K562 (cell line): ENCODE results near the gene SAMD14. TPM values are rescaled to one million over a fixed set of nuclear protein-coding genes. Genes with fewer than 3 reads are reported as not detected.

Experiments
- BHLHE40 ChIP-seq: IDR thresholded peaks from 2 replicates; pipeline ENCODE4 v1.6.1; 2011; ENCODE audit warnings: low read length, improper control_type of control experiment
- DDX20 ChIP-seq: fragments of 450-650 bp; IDR thresholded peaks from 2 replicates; pipeline ENCODE4 v1.6.1; 2016; ENCODE audit warnings: missing genetic modification characterization, low read depth, mild to moderate bottlenecking, missing compliant biosample characterization, moderate library complexity
- DPF2 ChIP-seq: fragments of 450-650 bp; IDR thresholded peaks from 2 replicates; pipeline ENCODE4 v1.6.1; 2016
- FOS ChIP-seq: IDR thresholded peaks from 3 replicates; pipeline ENCODE4 v1.6.1; 2011; ENCODE audit not compliant: insufficient read length; ENCODE audit errors: extremely low read depth
- FOXK1 ChIP-seq: sonication (generic); formaldehyde crosslinking; IDR thresholded peaks from 2 replicates; pipeline ENCODE4 v1.8.0; 2022; ENCODE audit warnings: missing genetic modification reagents, mild to moderate bottlenecking, borderline replicate concordance
- FOXM1 ChIP-seq, 2 experiments: fragments of 450-650 bp in 1 of 2; sonication (generic) in 1 of 2; formaldehyde crosslinking in 1 of 2; IDR thresholded peaks; 2 replicates each; pipeline versions ENCODE4 v1.6.1 to v1.9.0; 2017 to 2022; ENCODE audit warnings: low read depth in 2 of 2, mild to moderate bottlenecking in 2 of 2, missing genetic modification reagents in 1 of 2, moderate library complexity in 1 of 2
- KDM2B ChIP-seq: fragments of 250-450 bp; sonication (Bioruptor Pico); IDR thresholded peaks from 2 replicates; pipeline ENCODE4 v1.8.0; 2021; ENCODE audit warnings: mild to moderate bottlenecking, moderate library complexity
- MAZ ChIP-seq, 2 experiments: fragments of 450-650 bp in 1 of 2; sonication (generic) in 1 of 2; formaldehyde crosslinking; IDR thresholded peaks in 1 of 2; conservative IDR thresholded peaks in 1 of 2; 2 replicates each; pipeline versions ENCODE4 v1.4.0 to v1.5.0; 2020; ENCODE audit warnings: mild to moderate bottlenecking in 1 of 2, missing genetic modification reagents in 1 of 2
- MBD1 ChIP-seq: fragments of 250-450 bp; sonication (Bioruptor Pico); IDR thresholded peaks from 2 replicates; pipeline ENCODE4 v1.8.0; 2022; ENCODE audit warnings: inconsistent platforms
- MBD2 ChIP-seq: sonication (generic); IDR thresholded peaks from 2 replicates; pipeline ENCODE4 v1.6.1; 2016; ENCODE audit warnings: low read depth, borderline replicate concordance
- NEUROD1 ChIP-seq: fragments of 150-350 bp; IDR thresholded peaks from 2 replicates; pipeline ENCODE4 v1.6.1; 2014; ENCODE audit warnings: borderline replicate concordance, low read length, low read depth; ENCODE audit not compliant: partially characterized antibody
- NRF1 ChIP-seq, 2 experiments: fragments of 450-650 bp; IDR thresholded peaks in 1 of 2; conservative IDR thresholded peaks in 1 of 2; 2 replicates each; pipeline ENCODE4 v1.6.1; 2014; ENCODE audit warnings: mild to moderate bottlenecking in 2 of 2
- POU5F1 ChIP-seq: fragments of 150-350 bp; IDR thresholded peaks from 2 replicates; pipeline ENCODE4 v1.6.1; 2014; ENCODE audit warnings: borderline replicate concordance, low read length, low read depth, mild to moderate bottlenecking; ENCODE audit not compliant: partially characterized antibody
- PURB ChIP-seq: sonication (generic); formaldehyde crosslinking; IDR thresholded peaks from 2 replicates; pipeline ENCODE4 v1.9.0; 2021; ENCODE audit warnings: low read depth, mild to moderate bottlenecking, missing genetic modification reagents
- RNF2 ChIP-seq: sonication (generic); IDR thresholded peaks from 2 replicates; pipeline ENCODE4 v1.6.1; 2016
- TOE1 ChIP-seq, 2 experiments: fragments of 450-650 bp in 1 of 2; sonication (generic) in 1 of 2; formaldehyde crosslinking in 1 of 2; IDR thresholded peaks; 2 replicates each; pipeline versions ENCODE4 v1.7.1 to v1.8.0; 2016 to 2022; ENCODE audit warnings: borderline replicate concordance in 2 of 2, mild to moderate bottlenecking in 2 of 2, antibody characterized with exemption in 1 of 2, inconsistent platforms in 1 of 2, low read depth in 1 of 2, missing genetic modification reagents in 1 of 2, moderate library complexity in 1 of 2
- ZBTB33 ChIP-seq: sonication (generic); formaldehyde crosslinking; IDR thresholded peaks from 2 replicates; pipeline ENCODE4 v1.8.1; 2023; ENCODE audit warnings: mild to moderate bottlenecking, missing genetic modification reagents
- ZNF174 ChIP-seq: fragments of 250-450 bp; sonication (Bioruptor Pico); IDR thresholded peaks from 2 replicates; pipeline ENCODE4 v1.4.0; 2020; ENCODE audit warnings: mild to moderate bottlenecking
- ZNF445 ChIP-seq: fragments of 250-450 bp; sonication (Bioruptor Pico); IDR thresholded peaks from 2 replicates; pipeline ENCODE4 v1.4.0; 2020; ENCODE audit warnings: low read depth, mild to moderate bottlenecking, moderate library complexity
- polyA plus RNA-seq, 8 experiments: library from polyadenylated mRNA; depleted of rRNA in 4 of 8; stranded (reverse) in 5 of 8; unstranded in 3 of 8; fragments of >200 nt; fragmentation: Nextera tagmentation in 2 of 8; fragmentation: Illumina TruSeq in 1 of 8; extraction: Ambion mirVana in 2 of 8; extraction: Trizol in 1 of 8; gene quantifications; 2 replicates each; pipeline versions ENCODE4 v1.2.1 to v1.2.3, GENCODE V29; 2011 to 2014; ENCODE audit warnings: inconsistent platforms in 1 of 8, missing spikeins in 1 of 8
- total RNA-seq, 7 experiments: library from RNA; depleted of rRNA in 6 of 7; stranded (reverse); fragments of >200 nt in 6 of 7; fragmentation: Illumina TruSeq in 2 of 7; extraction: Trizol in 2 of 7; gene quantifications; 2 replicates each; pipeline versions ENCODE4 v1.2.1 to v1.2.3, GENCODE V29; 2011 to 2021; ENCODE audit warnings: low replicate concordance in 1 of 7
- TF ChIP-seq, protein P1 (sequence below): sonication (generic); formaldehyde crosslinking; IDR thresholded peaks from 2 replicates; pipeline ENCODE4 v1.9.0; 2022; ENCODE audit warnings: mild to moderate bottlenecking, missing genetic modification reagents
- TF ChIP-seq, protein P2 (sequence below): sonication (generic); formaldehyde crosslinking; IDR thresholded peaks from 2 replicates; pipeline ENCODE4 v1.8.0; 2022; ENCODE audit warnings: missing genetic modification reagents, mild to moderate bottlenecking, moderate library complexity, borderline replicate concordance

Gene SAMD14
- total and polyA plus RNA-seq, 9 of the 15 experiments (the other 6 are each of a cell fraction or from before 2014, with no cell fraction given): 0.04 to 0.07 TPM; not detected in 7

- TF ChIP-seq, protein P1, sequence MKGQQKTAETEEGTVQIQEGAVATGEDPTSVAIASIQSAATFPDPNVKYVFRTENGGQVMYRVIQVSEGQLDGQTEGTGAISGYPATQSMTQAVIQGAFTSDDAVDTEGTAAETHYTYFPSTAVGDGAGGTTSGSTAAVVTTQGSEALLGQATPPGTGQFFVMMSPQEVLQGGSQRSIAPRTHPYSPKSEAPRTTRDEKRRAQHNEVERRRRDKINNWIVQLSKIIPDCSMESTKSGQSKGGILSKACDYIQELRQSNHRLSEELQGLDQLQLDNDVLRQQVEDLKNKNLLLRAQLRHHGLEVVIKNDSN (CRISPR knock-in tag): peak; percentile 97
- TF ChIP-seq ZBTB33 (CRISPR knock-in tag) (peak; percentile 67), PURB (CRISPR knock-in tag) (no peak), FOXM1 (IDR thresholded peaks at IDR 0.05; ENCODE audit: low read depth) (peak; percentile 75), FOXM1 (CRISPR knock-in tag; IDR thresholded peaks at IDR 0.05; ENCODE audit: low read depth) (no peak), KDM2B (CRISPR knock-in tag) (no peak), DDX20 (tag) (no peak), NEUROD1 (peak; percentile 89), DPF2 (no peak), NRF1 (conservative IDR thresholded peaks at IDR 0.05 in 1 of 2, IDR thresholded peaks at IDR 0.05 in 1 of 2) (peak; percentile 69), ZNF174 (CRISPR knock-in tag) (no peak), FOXK1 (CRISPR knock-in tag) (0 out of 2 replicates have a peak, but pooled peaks have one; percentile 34), FOS (peak; percentile 82), ZNF445 (CRISPR knock-in tag) (no peak), TOE1 (IDR thresholded peaks at IDR 0.05; ENCODE audit: borderline replicate concordance) (peak; percentile 90), TOE1 (CRISPR knock-in tag; IDR thresholded peaks at IDR 0.05; ENCODE audit: borderline replicate concordance, low read depth) (no peak), MBD1 (CRISPR knock-in tag) (peak; percentile 50; the same call in 1 of the 2 replicates), BHLHE40 (peak; percentile 59; the same call in 1 of the 2 replicates), POU5F1 (no peak), MAZ (CRISPR knock-in tag; conservative IDR thresholded peaks at IDR 0.05 in 1 of 2, IDR thresholded peaks at IDR 0.05 in 1 of 2) (peak in 1 of 2 experiments; percentile 64; a peak in 3 of 4 replicates), RNF2 (0 out of 2 replicates have a peak, but pooled peaks have one; percentile 21), MBD2 (peak; percentile 88)
- TF ChIP-seq, protein P2, sequence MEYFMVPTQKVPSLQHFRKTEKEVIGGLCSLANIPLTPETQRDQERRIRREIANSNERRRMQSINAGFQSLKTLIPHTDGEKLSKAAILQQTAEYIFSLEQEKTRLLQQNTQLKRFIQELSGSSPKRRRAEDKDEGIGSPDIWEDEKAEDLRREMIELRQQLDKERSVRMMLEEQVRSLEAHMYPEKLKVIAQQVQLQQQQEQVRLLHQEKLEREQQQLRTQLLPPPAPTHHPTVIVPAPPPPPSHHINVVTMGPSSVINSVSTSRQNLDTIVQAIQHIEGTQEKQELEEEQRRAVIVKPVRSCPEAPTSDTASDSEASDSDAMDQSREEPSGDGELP: peak; percentile 26; the same call in 1 of the 2 replicates
These were observed 35.0 kb downstream of the SAMD14 start, which contains the start of gene PDK2 (continued) for GRCh38 chr17:50094753-50095619.
